ENCODE measurements around the gene SYDE1.
"Not testable (repeated sequence)": the region's sequence is repeated elsewhere in the genome, so short reads cannot be mapped to it uniquely, and the experiment has no call there.

GRCh38 chr19:15080002-15080401 lies 27.2 kb upstream of the SYDE1 start:
- not testable (repeated sequence) for TF ChIP-seq CTCF (conservative IDR thresholded peaks at IDR 0.05 in 1 of 2, IDR thresholded peaks at IDR 0.05 in 1 of 2; ENCODE audit: extremely low read depth in 1 of 2, insufficient read depth in 1 of 2, low read depth in 1 of 2, low read length in 2 of 2); EZH2 (IDR thresholded peaks at IDR 0.05; ENCODE audit: borderline replicate concordance, low read length)

Measured in mammary epithelial cell (primary cell).